Measurements from ENCODE around the gene LARP6.

LARP6 gene

DNA sequence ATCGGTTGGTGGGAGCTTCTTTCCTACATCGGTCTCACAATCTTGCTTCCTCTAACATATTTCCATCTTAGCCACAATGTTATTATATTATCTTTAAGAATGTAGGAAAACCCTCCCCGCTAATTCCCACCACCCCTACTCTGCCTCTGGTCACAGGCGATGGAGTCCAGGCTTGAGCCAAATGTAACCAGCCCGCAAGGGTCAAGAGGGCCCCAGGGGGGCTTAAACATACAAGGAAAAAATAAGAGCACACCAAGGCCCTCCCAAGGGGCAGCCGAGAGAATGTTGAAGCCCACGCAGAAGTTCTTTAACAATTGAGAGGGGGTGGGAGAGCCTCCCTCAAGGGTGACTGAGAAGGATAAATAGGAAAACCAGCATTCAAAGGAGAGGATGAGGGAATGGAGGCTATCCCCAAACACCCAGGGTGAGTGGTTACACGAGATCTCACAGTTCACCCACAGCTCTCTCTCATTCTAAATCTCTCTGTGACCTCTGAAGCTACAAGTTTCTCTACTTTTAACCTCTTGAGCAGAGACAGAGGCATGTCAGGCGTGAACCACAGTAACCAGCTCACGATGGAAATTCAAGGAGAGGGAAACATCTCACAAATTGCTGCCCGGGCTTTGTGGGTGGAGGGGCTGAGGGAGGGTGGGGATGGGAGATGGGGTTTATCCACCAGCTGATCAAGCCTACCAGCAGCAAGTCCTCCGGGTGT is 59.2 kb downstream of the LARP6 start:
- no peak for DNase-seq (ENCODE audit: low read depth in 3 of 3)

DNA sequence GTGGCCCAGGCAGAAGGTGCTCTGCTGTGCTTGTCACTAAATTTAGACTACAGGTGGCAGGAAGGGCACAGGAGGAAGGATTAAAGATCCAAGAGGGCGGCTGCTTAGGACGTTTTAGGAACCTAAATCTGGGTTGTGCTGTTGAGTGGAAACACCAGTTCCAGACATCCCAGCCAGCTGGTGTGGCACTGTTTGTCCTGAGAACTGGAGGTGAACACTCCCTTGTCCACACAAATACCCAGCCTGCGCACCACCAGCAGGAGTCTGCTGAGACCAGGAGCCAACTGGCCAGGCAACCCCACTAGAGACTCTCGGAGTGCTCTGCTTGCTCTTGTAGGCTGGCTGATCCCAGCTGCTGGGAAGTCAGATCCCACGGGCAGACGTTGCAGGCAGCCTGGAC is 60.3 kb downstream of the LARP6 start:
- DNase-seq (ENCODE audit: low read depth in 3 of 3) = no peak

- no peak for DNase-seq (ENCODE audit: low read depth in 3 of 3)
These were observed 61.8 kb downstream of the LARP6 start for GRCh38 chr15:70792171-70792573.

DNA sequence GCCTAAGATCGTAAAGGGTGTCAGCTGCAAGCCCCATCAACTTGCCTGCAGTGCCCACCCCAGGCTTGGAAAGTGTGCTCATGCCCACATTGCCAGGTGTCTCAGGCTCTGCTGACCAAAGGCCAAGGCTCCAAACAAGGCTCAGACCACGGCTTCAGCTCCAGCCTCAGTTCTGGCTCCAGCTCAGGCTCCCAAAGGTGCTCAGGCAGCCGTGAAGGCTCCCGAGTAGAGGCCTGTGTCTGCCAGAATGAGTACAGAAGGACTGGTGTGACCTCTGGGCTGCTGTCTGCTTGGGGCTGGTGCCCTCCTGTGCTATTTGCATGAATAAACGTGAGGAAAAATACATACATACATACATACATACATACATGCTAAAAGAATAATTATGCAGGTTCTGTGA is 62.7 kb downstream of the LARP6 start:
- DNase-seq (ENCODE audit: low read depth in 3 of 3) = no peak

GRCh38 chr15:70789213-70789612 is 64.7 kb downstream of the LARP6 start:
- DNase-seq (ENCODE audit: low read depth in 3 of 3) = no peak

DNA sequence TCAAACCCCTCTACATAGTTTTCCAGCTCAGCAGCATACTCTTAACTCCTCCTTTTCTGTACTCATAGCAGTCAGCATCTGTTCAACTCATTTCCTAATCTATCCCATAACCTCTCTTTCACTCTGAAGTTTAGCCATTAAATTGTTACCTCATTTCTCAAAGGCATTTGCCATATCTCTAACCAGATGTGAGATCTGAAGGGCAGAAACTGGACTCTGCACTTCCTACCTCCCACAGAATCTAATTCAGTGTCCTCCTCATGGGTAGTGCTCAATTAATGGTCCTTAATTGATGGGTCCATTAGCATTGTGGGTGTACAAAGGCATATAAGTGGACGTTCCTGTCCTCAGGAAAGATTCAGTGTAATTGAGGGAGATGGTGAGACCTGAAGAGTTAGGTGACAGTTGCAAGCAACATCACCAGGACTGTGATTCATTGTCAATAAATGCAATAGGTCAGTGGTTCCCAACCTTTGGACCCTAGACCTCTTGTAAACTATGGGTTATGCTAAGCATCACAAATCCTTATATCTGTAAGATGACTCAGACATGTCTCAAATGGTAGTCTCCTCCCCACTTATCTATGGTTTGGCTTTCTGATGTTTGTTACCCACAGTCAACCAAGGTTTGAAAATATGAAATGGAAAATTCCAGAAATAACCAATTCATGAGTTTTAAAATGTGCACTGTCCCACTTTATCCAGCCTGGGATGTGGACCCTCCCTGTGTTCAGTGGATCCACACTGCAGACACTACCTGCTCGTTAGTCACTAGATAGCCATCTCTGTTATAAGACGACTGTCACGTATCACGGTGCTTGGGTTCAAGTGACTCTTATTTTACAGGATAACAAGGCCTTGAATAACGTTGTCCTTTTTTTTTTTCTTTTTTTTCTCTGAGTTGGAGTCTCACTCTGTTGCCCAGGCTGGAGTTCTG is 65.6 kb downstream of the LARP6 start:
- no peak for DNase-seq (ENCODE audit: low read depth in 3 of 3)

DNA sequence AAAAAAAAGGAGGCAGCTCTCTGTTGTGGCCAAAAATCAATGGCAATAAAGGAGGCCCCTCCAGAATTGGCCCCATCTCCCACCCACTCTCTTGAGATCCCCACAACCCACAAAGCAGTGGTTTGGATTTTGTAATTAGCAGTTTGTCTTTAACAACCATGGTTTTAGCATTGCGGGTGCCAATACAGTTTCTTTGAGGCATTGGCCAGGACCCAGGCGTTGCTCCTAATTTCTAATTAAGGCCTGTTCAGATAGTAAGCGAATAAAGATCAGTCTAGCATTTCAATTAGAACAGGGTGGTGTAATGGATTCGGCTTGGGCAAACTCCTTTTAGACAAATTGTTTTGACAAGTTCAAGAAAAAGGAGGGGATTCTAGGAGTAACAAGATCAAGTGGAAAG is 67.0 kb downstream of the LARP6 start:
- DNase-seq (ENCODE audit: low read depth in 3 of 3) = no peak

DNA sequence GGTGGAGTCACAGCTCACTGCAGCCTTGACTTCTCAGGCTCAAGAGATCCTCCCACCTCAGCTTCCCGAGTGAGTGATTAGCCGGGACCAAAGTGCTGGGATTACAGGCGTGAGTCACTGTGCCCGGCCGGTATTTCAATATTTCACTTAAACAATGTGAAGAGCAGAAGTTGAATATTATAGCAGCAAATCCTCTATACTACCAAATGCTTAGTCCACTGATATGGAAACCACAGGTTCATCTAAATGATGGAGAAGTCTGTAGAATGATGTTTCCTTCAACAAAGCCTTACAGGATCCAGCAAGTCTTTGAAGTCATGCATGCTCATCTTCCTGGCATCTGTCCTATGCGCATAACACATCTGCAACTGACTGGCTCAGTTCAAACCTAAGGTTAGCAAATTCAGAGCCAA is 70.3 kb downstream of the LARP6 start:
- DNase-seq (ENCODE audit: low read depth in 3 of 3) = no peak

DNA sequence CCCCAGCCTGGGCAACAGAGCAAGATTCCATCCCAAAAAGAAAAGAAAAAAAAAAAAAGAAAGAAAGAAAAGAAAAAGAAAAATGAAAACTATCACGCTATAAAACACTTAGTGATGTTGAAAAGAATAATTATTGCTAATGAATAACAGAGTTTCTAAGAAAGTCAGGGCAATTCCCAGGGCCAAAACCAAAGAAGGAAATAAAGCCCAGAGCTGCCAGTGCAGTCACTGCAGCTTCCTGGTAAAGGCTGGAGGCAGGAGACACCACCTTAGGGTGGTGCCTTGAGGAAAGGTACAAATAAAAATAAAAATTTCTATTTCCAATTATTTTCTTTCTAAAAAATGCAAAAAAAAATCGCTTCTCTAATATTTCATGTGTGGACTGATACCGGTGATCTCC is 70.9 kb downstream of the LARP6 start:
- DNase-seq (ENCODE audit: low read depth in 3 of 3) = no peak

GRCh38 chr15:70781236-70781635 is 72.7 kb downstream of the LARP6 start:
- no peak for DNase-seq (ENCODE audit: low read depth in 3 of 3)
